Measurements from ENCODE around the gene PCP4.

PCP4 gene

GRCh38 chr21:39900911-39901310 lies 33.7 kb downstream of the PCP4 start:
- TF ChIP-seq POLR2AphosphoS5 (IDR thresholded peaks at IDR 0.05; ENCODE audit: low read depth, low read length) (no peak), POLR2A (IDR thresholded peaks at IDR 0.05; ENCODE audit: low read depth, low read length) (no peak), TAF1 (IDR thresholded peaks at IDR 0.05; ENCODE audit: borderline replicate concordance, low read depth, low read length) (no peak)
- FAIRE-seq (no peak), DNase-seq (ENCODE audit: insufficient read length) (no peak)

GRCh38 chr21:39902986-39903385 lies 35.7 kb downstream of the PCP4 start:
- TF ChIP-seq POLR2A (IDR thresholded peaks at IDR 0.05; ENCODE audit: low read depth, low read length) (no peak), TAF1 (IDR thresholded peaks at IDR 0.05; ENCODE audit: borderline replicate concordance, low read depth, low read length) (no peak), POLR2AphosphoS5 (IDR thresholded peaks at IDR 0.05; ENCODE audit: low read depth, low read length) (no peak)
- DNase-seq (ENCODE audit: insufficient read length) (no peak), FAIRE-seq (no peak)

GRCh38 chr21:39904457-39904856 lies 37.2 kb downstream of the PCP4 start:
- no peak for DNase-seq (ENCODE audit: insufficient read length)
- FAIRE-seq, result no peak
- TF ChIP-seq POLR2AphosphoS5 (IDR thresholded peaks at IDR 0.05; ENCODE audit: low read depth, low read length), result no peak
- TF ChIP-seq TAF1 (IDR thresholded peaks at IDR 0.05; ENCODE audit: borderline replicate concordance, low read depth, low read length), result no peak
- no peak for TF ChIP-seq POLR2A (IDR thresholded peaks at IDR 0.05; ENCODE audit: low read depth, low read length)

GRCh38 chr21:39908265-39908923 lies 41.2 kb downstream of the PCP4 start:
- DNase-seq (ENCODE audit: insufficient read length), result no peak
- TF ChIP-seq POLR2A (IDR thresholded peaks at IDR 0.05; ENCODE audit: low read depth, low read length) (no peak), TAF1 (IDR thresholded peaks at IDR 0.05; ENCODE audit: borderline replicate concordance, low read depth, low read length) (no peak), POLR2AphosphoS5 (IDR thresholded peaks at IDR 0.05; ENCODE audit: low read depth, low read length) (no peak)
- no peak for FAIRE-seq

- FAIRE-seq (no peak), DNase-seq (ENCODE audit: insufficient read length) (no peak)
- TF ChIP-seq POLR2A (IDR thresholded peaks at IDR 0.05; ENCODE audit: low read depth, low read length) (no peak), POLR2AphosphoS5 (IDR thresholded peaks at IDR 0.05; ENCODE audit: low read depth, low read length) (no peak), TAF1 (IDR thresholded peaks at IDR 0.05; ENCODE audit: borderline replicate concordance, low read depth, low read length) (no peak)
Observed at GRCh38 chr21:39911286-39912199, 44.3 kb downstream of the PCP4 start.

GRCh38 chr21:39913706-39914305 lies 46.6 kb downstream of the PCP4 start:
- FAIRE-seq, result no peak
- TF ChIP-seq TAF1 (IDR thresholded peaks at IDR 0.05; ENCODE audit: borderline replicate concordance, low read depth, low read length), result no peak
- TF ChIP-seq POLR2A (IDR thresholded peaks at IDR 0.05; ENCODE audit: low read depth, low read length), result no peak
- TF ChIP-seq POLR2AphosphoS5 (IDR thresholded peaks at IDR 0.05; ENCODE audit: low read depth, low read length), result no peak

GRCh38 chr21:39915881-39916280 lies 48.6 kb downstream of the PCP4 start:
- no peak for DNase-seq (ENCODE audit: insufficient read length)
- TF ChIP-seq POLR2AphosphoS5 (IDR thresholded peaks at IDR 0.05; ENCODE audit: low read depth, low read length) (no peak), POLR2A (IDR thresholded peaks at IDR 0.05; ENCODE audit: low read depth, low read length) (no peak), TAF1 (IDR thresholded peaks at IDR 0.05; ENCODE audit: borderline replicate concordance, low read depth, low read length) (no peak)
- no peak for FAIRE-seq

More at GRCh38 chr21:39913706-39914305, 46.6 kb downstream of the PCP4 start:
- no peak for DNase-seq (ENCODE audit: insufficient read length)

- FAIRE-seq (no peak), DNase-seq (ENCODE audit: insufficient read length) (no peak)
- TF ChIP-seq POLR2AphosphoS5 (IDR thresholded peaks at IDR 0.05; ENCODE audit: low read depth, low read length) (no peak), TAF1 (IDR thresholded peaks at IDR 0.05; ENCODE audit: borderline replicate concordance, low read depth, low read length) (no peak), POLR2A (IDR thresholded peaks at IDR 0.05; ENCODE audit: low read depth, low read length) (no peak)
Observed at GRCh38 chr21:39918558-39918957, 51.3 kb downstream of the PCP4 start.

GRCh38 chr21:39923476-39923875 lies 56.2 kb downstream of the PCP4 start:
- no peak for TF ChIP-seq TAF1 (IDR thresholded peaks at IDR 0.05; ENCODE audit: borderline replicate concordance, low read depth, low read length)
- TF ChIP-seq POLR2AphosphoS5 (IDR thresholded peaks at IDR 0.05; ENCODE audit: low read depth, low read length), result no peak
- no peak for TF ChIP-seq POLR2A (IDR thresholded peaks at IDR 0.05; ENCODE audit: low read depth, low read length)
- DNase-seq (ENCODE audit: insufficient read length), result no peak
- FAIRE-seq, result no peak

GRCh38 chr21:39924577-39925308 lies 57.5 kb downstream of the PCP4 start:
- TF ChIP-seq TAF1 (IDR thresholded peaks at IDR 0.05; ENCODE audit: borderline replicate concordance, low read depth, low read length) (no peak), POLR2AphosphoS5 (IDR thresholded peaks at IDR 0.05; ENCODE audit: low read depth, low read length) (no peak), POLR2A (IDR thresholded peaks at IDR 0.05; ENCODE audit: low read depth, low read length) (no peak)
- no peak for FAIRE-seq
- no peak for DNase-seq (ENCODE audit: insufficient read length)

All from GM12892 (cell line).